H1 (cell line): ENCODE results near the gene CAMTA1. TPM values are rescaled to one million over a fixed set of nuclear protein-coding genes. Genes with fewer than 3 reads are reported as not detected.

Experiments
- CTCF ChIA-PET: fragments of 300-600 bp; sonication (Branson Sonifier 250); formaldehyde crosslinking; loops from one replicate; lab custom pipeline; 2021; ENCODE audit not compliant: partially characterized antibody; lab: Charles Lee
- POLR2A ChIA-PET: fragments of 300-600 bp; sonication (Branson Sonifier 250); formaldehyde crosslinking; loops from one replicate; lab custom pipeline; 2021; ENCODE audit warnings: inconsistent platforms; ENCODE audit not compliant: partially characterized antibody; lab: Charles Lee
- DNase-seq, 2 experiments: peaks; one replicate each; pipeline versions ENCODE4 v3.0.0 to v3.0.0-alpha.2; 2010 to 2022; ENCODE audit warnings: low spot score in 2 of 2, low read depth in 1 of 2, mixed read lengths in 1 of 2
- FAIRE-seq: peaks from 2 replicates; lab custom pipeline; 2011; peaks lifted over from hg19 to GRCh38; lab: Jason Lieb, UNC
- H2AFZ ChIP-seq: 2 replicates; pipeline ENCODE4 v1.8.1; 2012; ENCODE audit warnings: low read length, inconsistent platforms
- H2AK5ac ChIP-seq: 2 replicates; pipeline ENCODE4 v1.6.1; 2013; ENCODE audit warnings: low read depth, low read length
- H2BK120ac ChIP-seq: replicated peaks from 2 replicates; pipeline ENCODE3; 2013; ENCODE audit warnings: low read depth, low read length, inconsistent platforms
- H2BK12ac ChIP-seq: 2 replicates; pipeline ENCODE4 v1.6.1; 2013; ENCODE audit warnings: low read depth, low read length
- H2BK15ac ChIP-seq: 2 replicates; pipeline ENCODE4 v1.6.1; 2013; ENCODE audit warnings: low read length
- H2BK20ac ChIP-seq: 2 replicates; pipeline ENCODE4 v1.6.1; 2013; ENCODE audit warnings: low read length
- H2BK5ac ChIP-seq: 2 replicates; pipeline ENCODE4 v1.6.1; 2013; ENCODE audit warnings: low read depth, low read length
- H3K14ac ChIP-seq: 2 replicates; pipeline ENCODE4 v1.6.1; 2013; ENCODE audit warnings: inconsistent platforms; ENCODE audit not compliant: insufficient read length
- H3K18ac ChIP-seq: 2 replicates; pipeline ENCODE4 v1.6.1; 2013; ENCODE audit warnings: low read length; ENCODE audit errors: extremely low read depth
- H3K23ac ChIP-seq: 2 replicates; pipeline ENCODE4 v1.6.1; 2013; ENCODE audit warnings: inconsistent platforms; ENCODE audit not compliant: insufficient read length
- H3K23me2 ChIP-seq: 2 replicates; pipeline ENCODE4 v1.6.1; 2013; ENCODE audit warnings: low read depth, low read length
- H3K27ac ChIP-seq: 2 replicates; pipeline ENCODE4 v1.6.1; 2011; ENCODE audit warnings: low read depth, low read length, inconsistent platforms
- H3K27me3 ChIP-seq, 4 experiments: replicated peaks in 1 of 4; 1 replicate in 1 of 4; 2 replicates in 3 of 4; pipeline versions ENCODE4 v1.6.1 to v1.8.1; 2011 to 2013; ENCODE audit warnings: low read length in 3 of 4, mild to moderate bottlenecking in 3 of 4, inconsistent platforms in 2 of 4, mixed read lengths in 2 of 4, moderate library complexity in 1 of 4; ENCODE audit not compliant: control insufficient read depth in 3 of 4, insufficient read depth in 3 of 4; ENCODE audit errors: extremely low read depth in 1 of 4
- H3K36me3 ChIP-seq, 4 experiments: 2 replicates each; pipeline versions ENCODE4 v1.6.1 to v1.8.1; 2011 to 2013; ENCODE audit warnings: mild to moderate bottlenecking in 4 of 4, low read length in 3 of 4, moderate library complexity in 2 of 4, control low read depth in 1 of 4, inconsistent platforms in 1 of 4; ENCODE audit not compliant: insufficient read depth in 4 of 4, control insufficient read depth in 2 of 4
- H3K4ac ChIP-seq: replicated peaks from 2 replicates; pipeline ENCODE3; 2013; ENCODE audit warnings: low read length, low read depth, mixed read lengths, inconsistent platforms; ENCODE audit not compliant: insufficient read length
- H3K4me1 ChIP-seq, 4 experiments: replicated peaks in 1 of 4; 1 replicate in 1 of 4; 2 replicates in 3 of 4; pipeline versions ENCODE4 v1.6.1 to v1.8.1; 2011 to 2013; ENCODE audit warnings: low read length in 3 of 4, inconsistent platforms in 2 of 4, mixed read lengths in 1 of 4; ENCODE audit not compliant: insufficient read depth in 4 of 4, control insufficient read depth in 3 of 4
- H3K4me2 ChIP-seq, 2 experiments: 2 replicates each; pipeline versions ENCODE4 v1.6.1 to v1.8.1; 2011 to 2013; ENCODE audit warnings: low read depth in 2 of 2, low read length in 2 of 2, control low read depth in 1 of 2, inconsistent platforms in 1 of 2, mild to moderate bottlenecking in 1 of 2; ENCODE audit not compliant: insufficient read depth in 1 of 2
- H3K4me3 ChIP-seq, 4 experiments: fragments of 200-600, 300-600 bp in 1 of 4; sonication (generic), shearing (Covaris generic), sonication (Bioruptor Twin) in 1 of 4; 2 replicates each; pipeline versions ENCODE4 v1.5.1 to v1.8.1; 2011 to 2016; ENCODE audit warnings: low read length in 4 of 4, low read depth in 3 of 4, control low read depth in 2 of 4, inconsistent platforms in 2 of 4, mild to moderate bottlenecking in 2 of 4, mixed read lengths in 1 of 4, moderate library complexity in 1 of 4; ENCODE audit not compliant: insufficient read depth in 2 of 4; ENCODE audit errors: extremely low read depth in 1 of 4
- H3K56ac ChIP-seq: replicated peaks from 2 replicates; pipeline ENCODE3; 2013; ENCODE audit warnings: low read depth, mild to moderate bottlenecking, mixed read lengths, low read length, inconsistent platforms; ENCODE audit not compliant: insufficient read length
- H3K79me1 ChIP-seq: 2 replicates; pipeline ENCODE4 v1.6.1; 2013; ENCODE audit warnings: low read depth, low read length, control low read depth
- H3K79me2 ChIP-seq, 2 experiments: 2 replicates each; pipeline versions ENCODE4 v1.6.1 to v1.8.1; 2012 to 2013; ENCODE audit warnings: low read length in 2 of 2, mild to moderate bottlenecking in 2 of 2, inconsistent platforms in 1 of 2; ENCODE audit not compliant: insufficient read depth in 2 of 2, control insufficient read depth in 1 of 2
- H3K9ac ChIP-seq, 4 experiments: replicated peaks in 1 of 4; 1 replicate in 1 of 4; 2 replicates in 3 of 4; pipeline versions ENCODE4 v1.6.1 to v1.8.1; 2011 to 2013; ENCODE audit warnings: low read depth in 3 of 4, low read length in 3 of 4, control low read depth in 2 of 4, mild to moderate bottlenecking in 2 of 4, moderate library complexity in 2 of 4, inconsistent platforms in 1 of 4; ENCODE audit errors: extremely low read depth in 1 of 4
- H3K9me3 ChIP-seq, 2 experiments: 2 replicates each; pipeline versions ENCODE4 v1.6.1 to v1.8.1; 2012 to 2013; ENCODE audit warnings: mild to moderate bottlenecking in 2 of 2, moderate library complexity in 2 of 2, control low read depth in 1 of 2, inconsistent platforms in 1 of 2, low read depth in 1 of 2, low read length in 1 of 2, mixed read lengths in 1 of 2; ENCODE audit not compliant: insufficient read depth in 2 of 2
- H4K20me1 ChIP-seq, 2 experiments: replicated peaks in 1 of 2; 2 replicates each; pipeline versions ENCODE3 to v1.8.1; 2011 to 2013; ENCODE audit warnings: inconsistent platforms in 2 of 2, low read length in 2 of 2, mild to moderate bottlenecking in 1 of 2; ENCODE audit not compliant: insufficient read depth in 2 of 2, control insufficient read depth in 1 of 2
- H4K5ac ChIP-seq: 2 replicates; pipeline ENCODE4 v1.6.1; 2013; ENCODE audit warnings: low read length, low read depth, mixed read lengths, inconsistent platforms; ENCODE audit not compliant: insufficient read length
- H4K8ac ChIP-seq: 2 replicates; pipeline ENCODE4 v1.8.0; 2013; ENCODE audit warnings: mild to moderate bottlenecking, moderate library complexity, low read length, inconsistent platforms; ENCODE audit not compliant: insufficient read depth; ENCODE audit errors: extremely low read depth
- H4K91ac ChIP-seq: replicated peaks from 2 replicates; pipeline ENCODE3; 2013; ENCODE audit warnings: low read length, mixed read lengths, inconsistent platforms; ENCODE audit not compliant: insufficient read length
- BRCA1 ChIP-seq: IDR thresholded peaks from 2 replicates; pipeline ENCODE4 v1.6.1; 2012; ENCODE audit warnings: low read depth, low read length, improper control_type of control experiment
- CBX8 ChIP-seq: fragments of 300-800, 300-1000 bp; sonication (generic); IDR thresholded peaks from 2 replicates; pipeline ENCODE4 v1.7.1; 2016; ENCODE audit warnings: low read depth, low read length, borderline replicate concordance
- CEBPB ChIP-seq: IDR thresholded peaks from 2 replicates; pipeline ENCODE4 v1.6.1; 2012; ENCODE audit warnings: low read depth, low read length
- NANOG ChIP-seq: IDR thresholded peaks from 2 replicates; pipeline ENCODE4 v1.6.1; 2011; ENCODE audit warnings: low read length, low read depth, mild to moderate bottlenecking, inconsistent platforms; ENCODE audit not compliant: insufficient read depth, poor library complexity, severe bottlenecking
- PHF8 ChIP-seq: fragments of 200-600 bp; sonication (generic); conservative IDR thresholded peaks from 2 replicates; pipeline ENCODE4 v1.7.1; 2012; ENCODE audit warnings: low read depth, mild to moderate bottlenecking, inconsistent platforms, low read length, moderate library complexity
- POLR2AphosphoS5 ChIP-seq: IDR thresholded peaks from 2 replicates; pipeline ENCODE4 v1.6.1; 2011; ENCODE audit warnings: low read depth, low read length
- POU5F1 ChIP-seq: IDR thresholded peaks from 2 replicates; pipeline ENCODE4 v1.6.1; 2011; ENCODE audit warnings: low read depth, mild to moderate bottlenecking, low read length, moderate library complexity
- RBBP5 ChIP-seq: IDR thresholded peaks from 2 replicates; pipeline ENCODE4 v1.7.1; 2012; ENCODE audit warnings: low read depth, mild to moderate bottlenecking, inconsistent platforms, low read length, moderate library complexity, borderline replicate concordance
- RNF2 ChIP-seq: fragments of 200-900, 300-1000 bp; sonication (generic); IDR thresholded peaks from 2 replicates; pipeline ENCODE4 v1.7.1; 2016; ENCODE audit warnings: borderline replicate concordance, low read depth, mild to moderate bottlenecking, antibody characterized with exemption, low read length; ENCODE audit not compliant: poor library complexity, severe bottlenecking; ENCODE audit errors: missing control alignments
- SIRT6 ChIP-seq: IDR thresholded peaks from one replicate; pipeline ENCODE4 v1.7.1; 2012; ENCODE audit warnings: low read length, inconsistent platforms
- SP4 ChIP-seq: IDR thresholded peaks from 2 replicates; pipeline ENCODE4 v1.6.1; 2012; ENCODE audit warnings: low read length, inconsistent platforms
- TAF7 ChIP-seq: optimal IDR thresholded peaks from 2 replicates; pipeline ENCODE3; 2011; ENCODE audit warnings: low read depth, mild to moderate bottlenecking, inconsistent platforms, low read length, moderate library complexity, borderline replicate concordance
- YY1 ChIP-seq: IDR thresholded peaks from 2 replicates; pipeline ENCODE4 v1.6.1; 2011; ENCODE audit warnings: low read depth, mild to moderate bottlenecking, low read length
- WGBS, 2 experiments: shearing (Covaris generic) in 1 of 2; methylation state at CpG; one replicate each; pipeline versions ENCODE4 v1.1.6 to v1.1.7; 2013 to 2015; ENCODE audit warnings: low lambda C conversion rate in 2 of 2, mixed read lengths in 2 of 2, inconsistent platforms in 1 of 2, low coverage in 1 of 2, missing lambda C conversion rate in 1 of 2; ENCODE audit not compliant: insufficient replicate concordance in 2 of 2, insufficient coverage in 1 of 2, insufficient read length in 1 of 2; ENCODE audit errors: extremely low coverage in 1 of 2, missing lambda C conversion rate in 1 of 2; 5-methylcytosine and 5-hydroxymethylcytosine counted together
- polyA plus RNA-seq, 7 experiments: library from polyadenylated mRNA; depleted of rRNA in 3 of 7; stranded (reverse) in 5 of 7; unstranded in 2 of 7; fragments of >200 nt in 5 of 7; fragments of 200-250 nt in 2 of 7; gene quantifications; 1 replicate in 5 of 7; 2 replicates in 1 of 7; 4 replicates in 1 of 7; pipeline versions ENCODE4 v1.2.1 to v1.2.3, GENCODE V29; 2011 to 2013; ENCODE audit warnings: missing spikeins in 2 of 7, mixed read lengths in 2 of 7
- total RNA-seq: library from RNA; stranded (reverse); fragmentation: NEBNext Ultra II Directional; extraction: Animal tissue kit (Norgen Biotek cat#: 25700); gene quantifications from 2 replicates; pipeline ENCODE4 v1.2.1, GENCODE V29; 2021

The CAMTA1 gene
- total and polyA plus RNA-seq, 2 of the 8 experiments (the other 6 are each of a cell fraction or from before 2014, with no cell fraction given) = 65.0 to 119 TPM

- Histone ChIP-seq H2BK120ac (no peak overlapping the region), H4K91ac (no peak overlapping the region), H3K27ac (no peak overlapping the region), H3K36me3 (no peaks in the 10 kb centered on the region; a peak in 1 of 8 replicates), H3K4me3 (no peak overlapping the region), H3K79me1 (no peaks in the 10 kb centered on the region), H3K56ac (no peak overlapping the region), H3K4ac (no peak overlapping the region), H3K9me3 (peaks cover 3 to 13% of the 10 kb centered on the region in 2 experiments; a peak in 2 of 4 replicates), H3K79me2 (no peaks in the 10 kb centered on the region), H2BK5ac (no peak overlapping the region), H2BK12ac (0 out of 2 replicates have a peak overlapping the region, but pooled peaks have one; percentile 27), H3K27me3 (no peaks in the 10 kb centered on the region), H2BK20ac (no peak overlapping the region), H3K18ac (no peak overlapping the region), H3K23ac (no peak overlapping the region), H3K4me2 (no peak overlapping the region), H4K20me1 (no peaks in the 10 kb centered on the region), H2AFZ (no peak overlapping the region), H4K8ac (no peak overlapping the region), H3K23me2 (no peaks in the 10 kb centered on the region), H2BK15ac (no peak overlapping the region), H3K9ac (no peak overlapping the region), H2AK5ac (no peak overlapping the region), H4K5ac (no peak overlapping the region), H3K4me1 (peaks cover 2 to 10% (median 8%) of the 10 kb centered on the region in 4 experiments; a peak in 6 of 7 replicates), H3K14ac (no peak overlapping the region)
- DNase-seq (peak in 1 of 2 experiments; percentile 26), FAIRE-seq (no peak)
- WGBS, 2 experiments = 96% methylated on average over 18 of the region's 18 CpGs; no CpG with 5 or more reads in 1 of the 2 experiments
- ChIA-PET CTCF (interaction anchor here (0.7 kb wide), 1 partner anchor 252 kb away, joined by 4 read pairs; no protein-coding TSS in a partner anchor), POLR2A (no interaction called here)
- TF ChIP-seq POU5F1 (no peak), POLR2AphosphoS5 (no peak), SIRT6 (no peak), PHF8 (no peak), YY1 (no peak), BRCA1 (no peak), TAF7 (no peak), NANOG (no peak), CEBPB (no peak), RNF2 (no peak), CBX8 (no peak), RBBP5 (no peak), SP4 (no peak)
Observed at GRCh38 chr1:7404046-7404742, 618.9 kb downstream of the CAMTA1 start.
